ENCODE results near the gene ATP6V1G3. TPM values are rescaled to one million over a fixed set of nuclear protein-coding genes. Genes with fewer than 3 reads are reported as not detected.

The ATP6V1G3 gene
- total and polyA plus RNA-seq, 2 donors = 0.18 TPM; not detected in 1

DNA sequence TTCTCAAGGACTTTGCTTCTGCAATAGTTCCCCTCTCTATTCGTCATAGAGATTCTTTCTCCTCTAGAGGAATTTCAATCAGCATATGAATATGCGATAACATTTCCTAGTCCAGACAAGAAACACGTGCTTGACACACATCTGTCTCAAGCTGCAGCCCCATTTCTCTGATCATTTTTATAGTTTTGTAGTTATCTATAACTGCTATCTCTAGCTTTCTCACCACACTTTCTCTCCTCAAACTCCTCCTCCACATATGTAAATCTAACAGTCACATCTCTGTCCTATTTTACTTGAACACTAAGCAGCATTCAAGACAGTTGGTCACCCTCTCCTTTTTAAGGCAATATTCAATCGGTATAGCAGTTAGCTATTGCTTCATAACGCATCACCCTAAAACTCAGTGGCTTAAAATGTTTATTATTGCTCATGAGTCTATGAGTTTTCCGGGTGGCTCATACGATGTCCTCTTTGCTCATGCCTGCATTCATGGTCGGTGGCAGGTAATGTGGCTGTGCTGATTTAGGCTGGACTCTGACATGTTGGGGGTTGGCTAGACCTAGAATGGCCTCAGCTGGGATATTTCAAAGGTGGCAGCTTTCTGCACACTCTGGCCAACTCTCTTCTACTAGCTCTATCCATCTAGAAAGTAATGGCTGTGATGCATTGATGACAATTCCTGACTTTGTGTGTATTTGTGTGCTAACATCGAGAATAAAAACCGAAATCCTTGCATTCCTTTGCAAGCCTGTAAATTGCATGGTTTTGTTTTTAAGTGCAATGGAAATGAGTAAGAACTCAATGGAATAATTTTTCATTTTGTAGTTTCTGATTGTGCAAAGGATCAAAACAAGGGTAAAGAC, 20.6 kb downstream of the ATP6V1G3 start:
- 56% methylated on average over 10 of the region's 10 CpGs for WGBS

DNA sequence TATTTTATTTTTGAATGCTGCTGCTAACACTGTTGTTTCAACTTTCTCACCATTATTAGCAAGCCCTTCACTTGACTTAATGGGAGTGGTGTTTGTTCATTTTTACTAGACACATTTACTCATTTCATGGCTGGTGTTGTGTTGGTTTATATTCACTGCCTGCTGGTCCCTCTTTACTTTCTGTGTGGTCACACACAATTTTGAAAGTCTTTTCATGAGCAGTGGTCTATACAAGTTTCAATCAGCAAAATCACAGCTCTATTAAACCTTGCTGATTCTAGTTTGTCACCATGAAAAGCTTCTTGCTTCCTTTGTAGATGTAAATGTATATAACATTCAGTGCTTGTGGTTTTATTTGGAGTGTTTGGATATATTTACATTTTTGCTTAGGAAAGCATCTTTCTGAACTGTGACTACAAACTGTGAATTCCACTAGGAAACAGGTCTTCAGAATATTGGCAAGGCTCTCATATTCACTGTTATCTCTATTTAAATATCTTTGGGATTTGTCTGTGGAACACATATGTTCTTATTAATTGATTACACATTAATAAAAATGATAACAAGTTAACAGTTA, 22.8 kb downstream of the ATP6V1G3 start:
- H3K9me3 ChIP-seq (ENCODE audit: control insufficient read depth in 2 of 2, insufficient read depth in 1 of 2, low read length in 1 of 2) = no peaks in the 10 kb centered on the region
- no peak overlapping the region for H3K27ac ChIP-seq (ENCODE audit: low read depth in 1 of 2, low read length in 1 of 2)
- H3K36me3 ChIP-seq (ENCODE audit: control insufficient read depth in 2 of 2, insufficient read depth in 2 of 2, low read length in 1 of 2) = no peaks in the 10 kb centered on the region
- DNase-seq (ENCODE audit: low read depth in 6 of 9, low spot score in 9 of 9) = no peak
- peaks cover 14 to 16% of the 10 kb centered on the region in 2 donors for H3K4me1 ChIP-seq (ENCODE audit: control insufficient read depth in 2 of 2, insufficient read depth in 2 of 2, low read length in 2 of 2)
- peak overlapping the region; percentile 16 to 43 for H3K4me3 ChIP-seq (ENCODE audit: low read length in 2 of 2)
- no peaks in the 10 kb centered on the region for H3K27me3 ChIP-seq (ENCODE audit: control insufficient read depth in 2 of 2, insufficient read depth in 1 of 2, low read length in 1 of 2)

More for the DNA sequence above, 20.6 kb downstream of the ATP6V1G3 start:
- H3K4me3 ChIP-seq (ENCODE audit: low read length in 2 of 2) = peak overlapping the region; percentile 31 to 43
- H3K27ac ChIP-seq (ENCODE audit: low read depth in 1 of 2, low read length in 1 of 2) = peak overlapping the region; percentile 82 to 85
- H3K9me3 ChIP-seq (ENCODE audit: control insufficient read depth in 2 of 2, insufficient read depth in 1 of 2, low read length in 1 of 2) = no peaks in the 10 kb centered on the region
- H3K27me3 ChIP-seq (ENCODE audit: control insufficient read depth in 2 of 2, insufficient read depth in 1 of 2, low read length in 1 of 2) = no peaks in the 10 kb centered on the region
- peak in 4 of 9 donors; percentile 39 to 63 (median 46) for DNase-seq (ENCODE audit: low read depth in 6 of 9, low spot score in 9 of 9)
- H3K36me3 ChIP-seq (ENCODE audit: control insufficient read depth in 2 of 2, insufficient read depth in 2 of 2, low read length in 1 of 2) = no peaks in the 10 kb centered on the region
- peaks cover 16 to 20% of the 10 kb centered on the region in 2 donors for H3K4me1 ChIP-seq (ENCODE audit: control insufficient read depth in 2 of 2, insufficient read depth in 2 of 2, low read length in 2 of 2)

DNA sequence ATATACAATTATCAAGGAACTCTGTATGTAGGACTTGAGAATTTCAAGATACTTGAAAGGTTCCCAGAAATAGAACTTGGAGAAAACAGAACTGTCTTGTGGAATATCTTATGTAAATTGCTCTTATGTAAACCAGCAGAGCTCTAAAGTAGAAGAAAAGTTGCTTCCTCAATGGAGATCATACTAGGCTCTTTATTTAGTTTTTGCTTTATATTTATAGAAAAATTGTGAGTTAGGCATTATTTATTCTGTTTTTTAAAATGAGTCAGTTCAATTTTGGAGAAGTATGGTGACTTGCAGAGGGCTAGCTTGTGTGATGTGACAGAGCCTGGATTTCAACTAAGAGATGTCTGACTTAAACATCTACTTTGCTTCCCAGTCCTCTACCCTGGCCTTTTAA, 40.4 kb downstream of the ATP6V1G3 start:
- H3K27me3 ChIP-seq (ENCODE audit: control insufficient read depth in 2 of 2, insufficient read depth in 1 of 2, low read length in 1 of 2) = no peaks in the 10 kb centered on the region
- no peak for DNase-seq (ENCODE audit: low read depth in 6 of 9, low spot score in 9 of 9)
- H3K9me3 ChIP-seq (ENCODE audit: control insufficient read depth in 2 of 2, insufficient read depth in 1 of 2, low read length in 1 of 2) = no peaks in the 10 kb centered on the region
- no peaks in the 10 kb centered on the region for H3K4me1 ChIP-seq (ENCODE audit: control insufficient read depth in 2 of 2, insufficient read depth in 2 of 2, low read length in 2 of 2)
- no peak overlapping the region for H3K27ac ChIP-seq (ENCODE audit: low read depth in 1 of 2, low read length in 1 of 2)
- H3K36me3 ChIP-seq (ENCODE audit: control insufficient read depth in 2 of 2, insufficient read depth in 2 of 2, low read length in 1 of 2) = no peaks in the 10 kb centered on the region
- H3K4me3 ChIP-seq (ENCODE audit: low read length in 2 of 2) = no peak overlapping the region

DNA sequence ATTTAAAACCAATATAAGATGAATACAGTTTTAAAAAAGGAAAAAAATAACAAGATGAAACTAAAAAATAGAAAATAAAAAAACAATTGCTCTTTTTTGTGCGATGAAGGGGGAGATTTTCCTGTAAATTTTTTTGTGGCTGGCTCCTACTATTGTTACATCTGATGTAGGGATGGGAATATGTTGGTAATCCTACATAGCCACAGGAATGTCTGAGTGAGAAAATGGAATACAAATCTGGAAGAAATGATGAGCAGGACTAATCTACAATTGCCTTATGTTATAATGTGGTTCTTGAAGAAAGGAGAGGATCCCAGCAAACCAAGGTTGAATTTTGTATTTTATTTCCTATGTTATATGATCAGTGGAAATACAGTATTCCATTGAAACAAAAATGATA, 40.9 kb downstream of the ATP6V1G3 start:
- DNase-seq (ENCODE audit: low read depth in 6 of 9, low spot score in 9 of 9) = no peak
- H3K4me3 ChIP-seq (ENCODE audit: low read length in 2 of 2) = no peak overlapping the region
- no peak overlapping the region for H3K27ac ChIP-seq (ENCODE audit: low read depth in 1 of 2, low read length in 1 of 2)
- no peaks in the 10 kb centered on the region for H3K9me3 ChIP-seq (ENCODE audit: control insufficient read depth in 2 of 2, insufficient read depth in 1 of 2, low read length in 1 of 2)
- 97% methylated on average over 1 of the region's 1 CpG for WGBS
- H3K36me3 ChIP-seq (ENCODE audit: control insufficient read depth in 2 of 2, insufficient read depth in 2 of 2, low read length in 1 of 2) = no peaks in the 10 kb centered on the region
- no peaks in the 10 kb centered on the region for H3K27me3 ChIP-seq (ENCODE audit: control insufficient read depth in 2 of 2, insufficient read depth in 1 of 2, low read length in 1 of 2)
- H3K4me1 ChIP-seq (ENCODE audit: control insufficient read depth in 2 of 2, insufficient read depth in 2 of 2, low read length in 2 of 2) = no peaks in the 10 kb centered on the region

DNA sequence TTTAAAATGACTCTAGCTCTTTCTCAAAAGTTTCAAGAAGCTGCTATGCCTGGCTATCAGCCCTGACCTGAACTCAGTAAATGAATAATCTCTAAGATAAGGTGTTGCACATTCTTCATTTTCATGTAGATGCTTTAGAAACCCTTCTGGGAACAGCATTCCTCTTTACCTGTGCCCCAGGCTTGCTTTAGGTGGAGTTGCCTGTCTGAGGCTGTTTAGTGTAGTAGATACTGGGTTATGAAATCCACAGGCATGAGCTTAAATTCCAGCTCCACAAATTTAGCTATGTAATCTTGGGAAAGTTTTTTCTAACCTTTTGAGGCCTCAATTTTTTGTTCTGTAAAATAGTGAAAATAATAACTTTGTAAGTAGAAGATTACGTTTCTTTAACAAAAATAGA, 41.6 kb downstream of the ATP6V1G3 start:
- WGBS = 94% methylated on average over 1 of the region's 1 CpG
- H3K27me3 ChIP-seq (ENCODE audit: control insufficient read depth in 2 of 2, insufficient read depth in 1 of 2, low read length in 1 of 2) = no peaks in the 10 kb centered on the region
- no peak overlapping the region for H3K4me3 ChIP-seq (ENCODE audit: low read length in 2 of 2)
- H3K27ac ChIP-seq (ENCODE audit: low read depth in 1 of 2, low read length in 1 of 2) = no peak overlapping the region
- no peaks in the 10 kb centered on the region for H3K4me1 ChIP-seq (ENCODE audit: control insufficient read depth in 2 of 2, insufficient read depth in 2 of 2, low read length in 2 of 2)
- no peak for DNase-seq (ENCODE audit: low read depth in 6 of 9, low spot score in 9 of 9)
- H3K9me3 ChIP-seq (ENCODE audit: control insufficient read depth in 2 of 2, insufficient read depth in 1 of 2, low read length in 1 of 2) = no peaks in the 10 kb centered on the region
- H3K36me3 ChIP-seq (ENCODE audit: control insufficient read depth in 2 of 2, insufficient read depth in 2 of 2, low read length in 1 of 2) = no peaks in the 10 kb centered on the region

DNA sequence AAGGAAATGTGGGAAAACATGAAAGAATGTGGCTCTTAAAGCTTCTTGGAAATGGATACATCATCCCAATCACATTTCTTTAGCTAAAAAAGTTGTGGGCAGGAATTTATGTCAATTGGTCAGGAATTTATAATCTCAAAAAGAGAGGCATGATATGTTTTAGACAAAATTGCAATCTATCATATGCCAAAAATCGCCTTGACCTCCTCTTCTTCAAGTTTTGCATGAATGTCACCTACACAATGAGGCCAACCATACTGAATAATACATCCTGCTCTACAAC, 42.4 kb downstream of the ATP6V1G3 start:
- no peaks in the 10 kb centered on the region for H3K4me1 ChIP-seq (ENCODE audit: control insufficient read depth in 2 of 2, insufficient read depth in 2 of 2, low read length in 2 of 2)
- H3K27me3 ChIP-seq (ENCODE audit: control insufficient read depth in 2 of 2, insufficient read depth in 1 of 2, low read length in 1 of 2) = no peaks in the 10 kb centered on the region
- H3K4me3 ChIP-seq (ENCODE audit: low read length in 2 of 2) = no peak overlapping the region
- no peaks in the 10 kb centered on the region for H3K36me3 ChIP-seq (ENCODE audit: control insufficient read depth in 2 of 2, insufficient read depth in 2 of 2, low read length in 1 of 2)
- H3K27ac ChIP-seq (ENCODE audit: low read depth in 1 of 2, low read length in 1 of 2) = no peak overlapping the region
- no peak for DNase-seq (ENCODE audit: low read depth in 6 of 9, low spot score in 9 of 9)
- 96% methylated on average over 1 of the region's 1 CpG for WGBS
- H3K9me3 ChIP-seq (ENCODE audit: control insufficient read depth in 2 of 2, insufficient read depth in 1 of 2, low read length in 1 of 2) = no peaks in the 10 kb centered on the region

DNA sequence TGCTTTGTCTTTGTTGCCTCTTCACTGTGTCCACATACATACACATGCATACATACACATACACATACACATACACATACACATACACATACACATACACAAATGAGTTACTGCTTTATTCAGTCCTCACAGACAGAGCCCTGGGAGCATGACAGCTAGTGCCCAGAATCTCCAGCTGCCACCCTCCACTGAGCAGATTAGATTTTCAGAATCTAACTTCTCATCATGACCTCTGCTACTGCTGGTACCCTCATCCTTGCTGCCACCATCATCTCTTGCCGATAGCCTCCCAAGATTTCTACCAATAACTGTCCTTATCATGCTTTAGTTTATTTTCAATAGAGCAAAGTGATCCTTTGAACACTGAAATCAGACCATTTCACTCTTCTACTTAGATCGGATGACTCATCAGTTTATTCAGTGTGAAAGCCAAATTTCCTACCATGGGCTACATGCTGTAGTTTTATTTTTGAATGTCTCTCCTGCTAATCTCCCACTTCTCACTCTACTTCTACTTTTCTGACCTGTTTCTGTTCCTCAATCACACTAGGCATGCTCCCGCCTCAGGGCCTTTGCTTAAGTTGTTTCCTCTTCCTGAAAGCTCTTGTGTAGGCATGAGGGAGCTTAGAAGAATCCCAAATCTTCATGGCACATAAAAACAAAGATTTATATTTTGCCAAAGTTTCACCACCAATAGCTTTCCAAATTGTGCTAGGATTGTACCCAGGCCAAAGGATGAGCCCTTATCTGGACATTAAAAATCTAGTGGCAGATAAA, 43.0 kb downstream of the ATP6V1G3 start:
- DNase-seq (ENCODE audit: low read depth in 6 of 9, low spot score in 9 of 9) = no peak
- H3K27me3 ChIP-seq (ENCODE audit: control insufficient read depth in 2 of 2, insufficient read depth in 1 of 2, low read length in 1 of 2) = no peaks in the 10 kb centered on the region
- whole genome bisulfite sequencing = 92% methylated on average over 3 of the region's 3 CpGs
- no peak overlapping the region for H3K4me3 ChIP-seq (ENCODE audit: low read length in 2 of 2)
- H3K9me3 ChIP-seq (ENCODE audit: control insufficient read depth in 2 of 2, insufficient read depth in 1 of 2, low read length in 1 of 2) = no peaks in the 10 kb centered on the region
- H3K4me1 ChIP-seq (ENCODE audit: control insufficient read depth in 2 of 2, insufficient read depth in 2 of 2, low read length in 2 of 2) = no peaks in the 10 kb centered on the region
- no peaks in the 10 kb centered on the region for H3K36me3 ChIP-seq (ENCODE audit: control insufficient read depth in 2 of 2, insufficient read depth in 2 of 2, low read length in 1 of 2)
- no peak overlapping the region for H3K27ac ChIP-seq (ENCODE audit: low read depth in 1 of 2, low read length in 1 of 2)

DNA sequence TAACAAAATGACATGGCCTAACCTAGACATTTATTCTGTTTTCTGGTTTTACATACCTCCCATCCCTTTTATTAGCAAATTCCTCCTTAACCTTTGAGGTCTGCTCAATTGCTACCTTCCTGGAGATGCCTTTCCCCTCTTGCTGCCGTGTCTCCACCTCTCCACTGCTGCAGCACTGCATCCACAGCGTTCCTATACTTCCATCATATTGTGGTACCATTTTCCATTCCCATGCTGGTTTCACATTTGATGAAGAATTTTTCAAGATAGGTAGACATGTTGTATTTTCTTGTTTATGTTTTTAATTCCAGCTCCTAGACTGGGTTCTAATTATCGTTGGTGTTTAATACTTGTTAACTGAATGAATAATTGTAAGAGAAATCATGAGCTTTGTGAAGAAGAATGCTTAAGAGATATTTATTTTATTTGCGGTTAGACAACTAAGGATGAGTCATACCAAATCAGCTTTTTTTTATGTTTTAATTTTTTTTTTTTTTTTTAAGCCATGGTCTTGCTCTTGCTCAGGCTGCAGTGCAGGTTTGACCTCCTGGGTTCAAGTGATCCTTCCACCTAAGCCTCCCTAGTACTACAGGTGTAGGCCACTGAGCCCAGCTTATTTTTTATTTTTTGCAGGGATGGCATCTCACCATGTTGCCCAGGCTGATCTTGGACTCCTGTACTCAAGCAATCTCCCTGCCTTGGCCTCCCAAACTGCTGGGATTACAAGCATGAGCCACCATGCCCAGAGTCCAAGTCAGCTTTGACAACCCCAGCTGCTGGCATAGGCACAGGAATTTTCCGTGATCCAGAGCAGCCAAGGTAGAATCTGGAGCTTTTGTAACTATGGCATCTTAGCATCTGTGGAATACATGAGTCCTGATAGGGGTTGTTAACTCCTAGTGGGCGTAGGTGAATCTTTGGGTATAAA, 44.0 kb downstream of the ATP6V1G3 start:
- DNase-seq (ENCODE audit: low read depth in 6 of 9, low spot score in 9 of 9) = no peak
- Histone ChIP-seq H3K27me3 (ENCODE audit: control insufficient read depth in 2 of 2, insufficient read depth in 1 of 2, low read length in 1 of 2) (no peaks in the 10 kb centered on the region), H3K27ac (ENCODE audit: low read depth in 1 of 2, low read length in 1 of 2) (no peak overlapping the region), H3K36me3 (ENCODE audit: control insufficient read depth in 2 of 2, insufficient read depth in 2 of 2, low read length in 1 of 2) (no peaks in the 10 kb centered on the region), H3K9me3 (ENCODE audit: control insufficient read depth in 2 of 2, insufficient read depth in 1 of 2, low read length in 1 of 2) (no peaks in the 10 kb centered on the region), H3K4me1 (ENCODE audit: control insufficient read depth in 2 of 2, insufficient read depth in 2 of 2, low read length in 2 of 2) (no peaks in the 10 kb centered on the region), H3K4me3 (ENCODE audit: low read length in 2 of 2) (no peak overlapping the region)
- WGBS = 98% methylated on average over 6 of the region's 6 CpGs
